NCI-H748 (cell line): Measurements from ENCODE around the gene WDR46.
"Not testable (repeated sequence)": the region's sequence is repeated elsewhere in the genome, so short reads cannot be mapped to it uniquely, and the experiment has no call there.

Source experiments
- DNase-seq: peaks from one replicate; lab custom pipeline; 2025; ENCODE audit not compliant: unreplicated experiment; lab: John Stamatoyannopoulos, UW

Gene WDR46

GRCh38 chr6:33289784-33290315, 811 bp upstream of the WDR46 start:
- DNase-seq: no peak

GRCh38 chr6:33288141-33288920, 708 bp downstream of the WDR46 start:
- DNase-seq: no peak

- no peak for DNase-seq
Observed at GRCh38 chr6:33286946-33287914, 1.8 kb downstream of the WDR46 start.

GRCh38 chr6:33285214-33285613, 3.8 kb downstream of the WDR46 start:
- not testable (repeated sequence) for DNase-seq

GRCh38 chr6:33280539-33280938, 8.5 kb downstream of the WDR46 start:
- DNase-seq: no peak

DNA sequence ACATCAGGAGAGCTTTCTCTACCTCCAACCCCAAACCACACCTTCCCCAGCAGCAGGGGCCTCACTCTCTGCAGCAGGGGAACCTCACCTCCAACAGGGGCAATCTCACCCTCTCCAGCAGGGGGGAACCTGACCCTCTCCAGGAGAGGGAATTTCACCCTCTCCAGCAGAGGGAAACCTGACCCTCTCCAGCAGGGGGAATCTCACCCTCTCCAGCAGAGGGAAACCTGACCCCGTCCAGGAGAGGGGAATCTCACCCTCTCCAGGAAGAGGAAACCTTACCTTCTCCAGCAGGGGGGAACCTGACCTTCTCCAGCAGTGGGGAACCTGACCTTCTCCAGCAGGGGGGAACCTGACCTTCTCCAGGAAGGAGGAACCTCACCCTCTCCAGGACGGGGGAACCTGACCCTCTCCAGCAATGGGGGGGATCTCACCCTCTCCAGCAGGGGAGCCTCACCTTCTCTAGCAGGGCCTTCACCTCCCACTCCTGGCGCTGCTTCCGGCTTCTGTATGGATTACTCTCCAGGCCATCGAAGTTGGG, 9.0 kb downstream of the WDR46 start:
- DNase-seq: peak; percentile 46

GRCh38 chr6:33279257-33279695, 9.8 kb downstream of the WDR46 start:
- no peak for DNase-seq

DNA sequence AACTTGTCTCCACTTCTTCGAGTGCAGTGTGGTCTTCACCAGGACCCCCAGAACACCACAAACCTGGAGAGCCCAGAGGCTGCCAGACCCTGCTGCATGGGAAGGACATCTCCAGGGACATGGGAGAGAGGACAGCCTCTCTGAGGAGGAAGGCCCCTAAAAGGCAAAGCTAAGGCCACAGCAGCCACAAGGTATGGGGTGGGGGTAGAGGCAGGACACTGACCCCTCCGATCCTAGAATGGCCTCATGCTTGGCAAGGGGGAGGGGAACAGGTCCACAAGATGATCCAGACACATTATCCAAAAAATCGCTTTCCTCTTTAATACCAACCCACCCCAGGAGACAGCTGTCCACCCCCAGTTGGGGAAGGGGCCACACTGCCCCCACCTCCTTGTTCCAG, 10.2 kb downstream of the WDR46 start:
- DNase-seq: no peak

DNA sequence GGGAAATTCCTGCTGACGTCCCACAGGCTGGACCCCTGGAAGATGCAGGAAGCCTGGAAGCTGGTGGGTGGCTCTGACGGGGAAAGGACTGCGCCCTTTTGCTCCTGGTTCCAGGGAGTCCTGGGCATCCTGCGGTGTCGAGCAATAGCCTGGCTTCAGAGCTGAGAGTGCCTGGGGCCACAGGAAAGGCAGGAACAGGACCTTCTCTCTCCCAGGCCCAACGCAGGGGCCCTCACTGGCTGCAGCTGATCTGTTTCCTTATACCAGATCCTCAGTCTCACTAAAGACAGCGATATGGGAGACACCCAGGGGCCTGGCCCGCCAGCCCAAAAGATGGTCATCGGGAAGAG, 10.7 kb downstream of the WDR46 start:
- no peak for DNase-seq

DNA sequence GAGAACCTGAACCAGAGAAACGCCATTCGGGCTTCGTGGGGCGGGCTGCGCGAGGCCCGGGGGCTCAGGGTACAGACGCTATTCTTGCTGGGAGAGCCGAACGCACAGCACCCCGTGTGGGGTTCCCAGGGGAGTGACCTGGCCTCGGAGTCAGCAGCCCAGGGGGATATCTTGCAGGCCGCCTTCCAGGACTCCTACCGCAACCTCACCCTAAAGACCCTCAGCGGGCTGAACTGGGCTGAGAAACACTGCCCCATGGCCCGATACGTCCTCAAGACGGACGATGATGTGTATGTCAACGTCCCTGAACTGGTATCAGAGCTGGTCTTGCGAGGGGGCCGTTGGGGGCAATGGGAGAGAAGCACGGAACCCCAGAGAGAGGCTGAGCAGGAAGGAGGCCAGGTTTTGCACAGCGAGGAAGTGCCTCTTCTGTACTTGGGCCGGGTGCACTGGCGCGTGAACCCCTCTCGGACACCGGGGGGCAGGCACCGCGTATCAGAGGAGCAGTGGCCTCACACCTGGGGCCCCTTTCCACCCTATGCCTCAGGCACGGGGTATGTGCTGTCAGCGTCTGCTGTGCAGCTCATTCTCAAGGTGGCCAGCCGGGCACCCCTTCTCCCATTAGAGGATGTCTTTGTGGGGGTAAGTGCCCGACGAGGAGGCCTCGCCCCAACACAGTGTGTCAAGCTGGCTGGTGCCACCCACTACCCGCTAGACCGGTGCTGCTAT, 11.2 kb downstream of the WDR46 start:
- DNase-seq: no peak

DNA sequence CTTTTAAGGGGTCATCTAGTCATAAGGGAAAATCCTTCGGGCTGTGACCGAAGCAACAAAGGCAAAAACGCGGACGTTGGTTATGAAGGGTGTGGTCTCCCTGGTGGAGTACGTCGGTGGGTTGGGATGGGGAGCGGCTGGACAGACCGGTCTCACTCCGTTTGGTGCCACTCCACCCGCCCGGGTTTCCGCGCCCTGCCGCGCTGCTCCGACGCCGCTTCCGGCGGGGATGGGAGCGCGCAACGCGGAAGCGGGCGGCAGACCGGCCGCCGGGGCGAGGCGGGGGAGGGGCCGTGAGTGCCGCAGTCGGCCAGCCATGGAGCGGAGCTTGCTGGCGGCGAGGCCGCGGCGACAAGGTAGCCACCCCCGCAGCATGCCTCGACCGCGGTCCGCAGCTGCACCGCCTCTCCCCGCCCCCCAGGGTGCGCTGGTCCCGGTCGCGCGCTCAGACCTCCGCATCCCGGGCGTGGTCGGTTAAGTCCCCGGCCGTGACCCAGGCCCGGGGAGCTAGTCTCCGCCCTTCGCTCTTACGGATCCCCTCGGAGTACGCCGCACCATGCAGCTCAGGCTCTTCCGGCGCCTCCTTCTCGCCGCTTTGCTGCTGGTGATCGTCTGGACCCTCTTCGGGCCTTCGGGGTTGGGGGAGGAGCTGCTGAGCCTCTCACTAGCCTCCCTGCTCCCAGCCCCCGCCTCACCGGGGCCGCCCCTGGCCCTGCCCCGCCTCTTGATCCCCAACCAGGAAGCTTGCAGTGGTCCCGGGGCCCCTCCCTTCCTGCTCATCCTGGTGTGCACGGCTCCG, 12.0 kb downstream of the WDR46 start, which contains the start of gene B3GALT4:
Gene B3GALT4, plus strand, starts transcription at position 260 of the 799 bp plus-strand sequence. Its CDS starts 297 bp downstream, at position 557.
- peak; percentile 94 for DNase-seq

DNA sequence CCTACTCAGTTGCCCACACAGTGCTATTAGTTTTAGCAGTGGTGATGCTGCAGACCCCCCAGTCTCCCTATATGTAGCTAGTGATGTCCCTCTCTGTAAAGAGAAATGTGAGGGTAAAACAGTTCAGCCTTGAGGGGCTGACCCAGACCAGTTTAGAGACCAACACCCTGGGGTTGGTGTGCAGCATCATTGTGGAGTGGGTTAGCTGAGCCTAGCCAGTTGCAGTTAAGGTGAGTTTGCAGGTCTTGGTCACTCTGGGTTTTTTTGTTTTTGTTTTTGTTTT, 12.5 kb downstream of the WDR46 start:
- DNase-seq: no peak

- DNase-seq: not testable (repeated sequence)
Observed at GRCh38 chr6:33275795-33276580, 13.1 kb downstream of the WDR46 start.

DNA sequence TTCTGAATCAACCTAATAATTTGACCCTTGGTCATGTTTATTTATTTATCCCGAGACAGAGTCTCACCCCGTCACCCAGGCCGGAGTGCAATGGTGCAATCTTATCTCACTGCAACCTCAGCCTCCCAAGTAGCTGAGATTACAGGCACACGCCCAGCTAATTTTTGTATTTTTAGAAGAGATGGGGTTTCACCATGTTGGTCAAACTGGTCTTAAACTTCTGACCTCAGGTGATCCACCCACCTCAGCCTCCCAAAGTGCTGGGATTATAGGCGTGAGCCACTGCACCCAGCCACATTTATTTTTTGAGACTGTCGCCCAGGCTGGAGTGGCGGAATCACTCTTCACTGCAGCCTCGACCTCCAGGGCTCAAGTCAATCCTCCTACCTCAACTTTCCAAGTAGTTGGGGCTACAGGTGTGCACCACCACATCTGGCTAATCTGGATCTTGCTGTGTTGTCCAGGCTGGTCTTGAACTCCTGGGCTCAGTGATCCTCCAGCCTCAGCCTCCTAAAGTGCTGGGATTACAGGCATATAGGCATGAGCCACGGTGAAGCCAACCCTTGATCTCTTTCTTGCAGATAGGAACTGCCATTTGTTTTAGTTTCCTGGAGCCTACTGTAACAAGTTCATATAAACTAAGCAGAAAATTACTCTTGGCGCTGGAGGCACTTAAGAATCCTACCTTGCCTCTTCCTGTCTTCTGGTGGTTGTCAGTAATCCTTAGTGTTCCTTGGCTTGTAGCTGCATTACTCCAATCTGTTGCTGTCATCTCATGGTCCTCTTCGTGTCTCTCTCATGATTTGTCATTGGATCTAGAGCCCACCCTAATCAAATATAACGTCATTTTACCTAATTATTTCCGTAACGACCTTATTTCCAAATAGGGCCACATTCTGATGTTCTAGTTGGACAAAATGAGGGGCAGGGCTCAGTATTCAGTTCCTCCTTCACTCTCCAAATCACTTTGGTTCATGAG, 14.8 kb downstream of the WDR46 start:
- no peak for DNase-seq

DNA sequence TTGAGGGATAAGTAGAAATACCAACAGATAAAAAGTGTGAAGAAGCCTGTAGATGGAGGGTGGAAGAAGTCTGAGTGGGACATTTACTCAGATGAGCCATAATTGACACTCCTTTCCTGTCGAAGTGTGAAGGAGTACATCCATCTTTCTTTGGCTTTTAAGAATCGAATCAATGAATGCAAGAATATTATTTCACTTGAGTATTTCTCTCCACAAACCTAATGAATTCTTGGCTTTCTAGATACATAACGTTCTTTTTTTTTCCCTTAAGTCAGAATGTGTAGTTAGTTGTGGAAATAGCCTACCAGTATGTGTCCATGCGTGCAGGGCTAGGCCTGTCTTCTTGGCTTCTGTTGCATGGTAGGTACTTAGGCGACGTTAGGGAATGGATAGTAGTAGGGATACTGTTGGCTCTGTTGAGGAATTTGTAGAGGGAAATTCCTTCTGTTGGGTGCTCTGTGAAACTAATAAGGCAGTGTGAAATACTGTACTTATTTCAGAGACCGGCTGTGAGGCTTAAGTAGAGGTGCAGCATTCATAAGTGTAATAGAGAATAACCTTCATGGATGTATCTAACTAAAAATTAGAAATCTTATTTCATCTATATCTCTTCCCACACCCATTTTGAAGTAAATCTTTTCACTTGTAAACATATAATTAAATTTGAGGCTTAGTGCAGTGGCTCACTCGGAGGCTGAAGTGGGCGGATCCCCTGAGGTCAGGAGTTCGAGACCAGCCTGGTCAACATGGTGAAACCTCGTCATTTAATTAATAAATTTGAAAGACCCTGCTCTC, 15.7 kb downstream of the WDR46 start:
- DNase-seq: no peak

GRCh38 chr6:33272275-33273128, 16.5 kb downstream of the WDR46 start:
- DNase-seq: no peak
